OCI-LY1 (cell line): ENCODE results near the gene PLEKHF1.

ENCODE experiments used
- H2AFZ ChIP-seq: fragments of 200-600 bp; sonication (generic), shearing (Covaris generic); 2 replicates; pipeline ENCODE4 v1.6.0; 2014; ENCODE audit warnings: antibody characterized with exemption, mild to moderate bottlenecking, low read length
- H3F3A ChIP-seq: fragments of 200-600 bp; sonication (generic), shearing (Covaris generic); 2 replicates; pipeline ENCODE4 v1.6.0; 2014; ENCODE audit warnings: mild to moderate bottlenecking, antibody characterized with exemption, low read length, moderate library complexity; ENCODE audit not compliant: insufficient read depth
- H3K27ac ChIP-seq: fragments of 200-600 bp; sonication (generic); 2 replicates; pipeline ENCODE4 v1.5.1; 2014; ENCODE audit warnings: low read length, mixed run types, mild to moderate bottlenecking, low read depth; ENCODE audit not compliant: poor library complexity, severe bottlenecking
- H3K27me3 ChIP-seq: fragments of 200-600 bp; sonication (generic); 2 replicates; pipeline ENCODE4 v1.6.0; 2014; ENCODE audit warnings: antibody characterized with exemption, mild to moderate bottlenecking, low read length, moderate library complexity; ENCODE audit not compliant: insufficient read depth
- H3K36me3 ChIP-seq: fragments of 200-600 bp; sonication (generic); 2 replicates; pipeline ENCODE4 v1.6.1; 2014; ENCODE audit warnings: mild to moderate bottlenecking, antibody characterized with exemption, low read length, moderate library complexity, mixed read lengths; ENCODE audit not compliant: insufficient read depth
- H3K4me1 ChIP-seq: fragments of 200-600 bp; sonication (generic); 2 replicates; pipeline ENCODE4 v1.5.1; 2014; ENCODE audit warnings: mild to moderate bottlenecking, low read length, moderate library complexity; ENCODE audit not compliant: insufficient read depth, severe bottlenecking
- H3K4me2 ChIP-seq: fragments of 200-600 bp; sonication (generic), shearing (Covaris generic); 2 replicates; pipeline ENCODE4 v1.6.1; 2014; ENCODE audit warnings: low read length
- H3K4me3 ChIP-seq: fragments of 200-600 bp; sonication (generic); 2 replicates; pipeline ENCODE4 v1.5.1; 2014; ENCODE audit warnings: low read length, low read depth, mild to moderate bottlenecking, mixed read lengths; ENCODE audit not compliant: poor library complexity, severe bottlenecking
- H3K79me2 ChIP-seq: fragments of 200-600 bp; shearing (Covaris generic); 2 replicates; pipeline ENCODE4 v1.6.1; 2016; ENCODE audit warnings: mixed run types, low read length, mixed read lengths; ENCODE audit not compliant: insufficient read depth
- H3K9ac ChIP-seq: fragments of 200-600 bp; sonication (generic), shearing (Covaris generic); 2 replicates; pipeline ENCODE4 v1.6.1; 2014; ENCODE audit warnings: mild to moderate bottlenecking, low read length, mixed read lengths
- H3K9me2 ChIP-seq: fragments of 200-600 bp; sonication (generic), shearing (Covaris generic); 2 replicates; pipeline ENCODE4 v1.6.1; 2014; ENCODE audit warnings: low read depth, mild to moderate bottlenecking, low read length, mixed read lengths
- H3K9me3 ChIP-seq: fragments of 200-600 bp; shearing (Covaris generic); 2 replicates; pipeline ENCODE4 v1.6.1; 2014; ENCODE audit warnings: low read length, mixed read lengths
- H4K20me1 ChIP-seq: fragments of 200-600 bp; sonication (generic), shearing (Covaris generic); 2 replicates; pipeline ENCODE4 v1.6.0; 2016; ENCODE audit warnings: mild to moderate bottlenecking, low read length; ENCODE audit not compliant: insufficient read depth
- CTCF ChIP-seq: fragments of 200-600 bp; sonication (generic), shearing (Covaris generic); IDR thresholded peaks from 2 replicates; pipeline ENCODE4 v1.5.1; 2017; ENCODE audit warnings: mild to moderate bottlenecking, antibody characterized with exemption, low read length, moderate library complexity, mixed read lengths
- EZH2 ChIP-seq: fragments of 200-600 bp; sonication (generic), shearing (Covaris generic); IDR thresholded peaks from 2 replicates; pipeline ENCODE4 v1.8.0; 2017; ENCODE audit warnings: borderline replicate concordance, mixed run types, mild to moderate bottlenecking, antibody characterized with exemption, low read length, moderate library complexity, mixed read lengths

PLEKHF1 gene

GRCh38 chr19:29653398-29653797, 11.9 kb upstream of the PLEKHF1 start:
- H3F3A ChIP-seq: no peaks in the 10 kb centered on the region
- no peak overlapping the region for H3K9ac ChIP-seq
- H3K9me3 ChIP-seq: no peaks in the 10 kb centered on the region
- no peaks in the 10 kb centered on the region for H4K20me1 ChIP-seq
- H3K4me2 ChIP-seq: no peak overlapping the region
- H3K27ac ChIP-seq: no peak overlapping the region
- no peaks in the 10 kb centered on the region for H3K4me1 ChIP-seq
- H3K9me2 ChIP-seq: no peaks in the 10 kb centered on the region
- H2AFZ ChIP-seq: no peak overlapping the region
- TF ChIP-seq EZH2: no peak
- no peak for TF ChIP-seq CTCF
- no peaks in the 10 kb centered on the region for H3K79me2 ChIP-seq
- H3K27me3 ChIP-seq: peaks cover 4% of the 10 kb centered on the region; the same call in 1 of the 2 replicates
- no peaks in the 10 kb centered on the region for H3K36me3 ChIP-seq
- H3K4me3 ChIP-seq: no peak overlapping the region

- no peaks in the 10 kb centered on the region for H3K9me3 ChIP-seq
- H4K20me1 ChIP-seq: no peaks in the 10 kb centered on the region
- H3K79me2 ChIP-seq: no peaks in the 10 kb centered on the region
- H3K4me3 ChIP-seq: no peak overlapping the region
- H3K36me3 ChIP-seq: no peaks in the 10 kb centered on the region
- H2AFZ ChIP-seq: no peak overlapping the region
- no peaks in the 10 kb centered on the region for H3K4me1 ChIP-seq
- H3K27ac ChIP-seq: no peak overlapping the region
- H3F3A ChIP-seq: no peaks in the 10 kb centered on the region
- H3K27me3 ChIP-seq: peaks cover 4% of the 10 kb centered on the region; the same call in 1 of the 2 replicates
- no peaks in the 10 kb centered on the region for H3K9me2 ChIP-seq
- TF ChIP-seq CTCF (no peak), EZH2 (no peak)
- H3K9ac ChIP-seq: no peak overlapping the region
- H3K4me2 ChIP-seq: no peak overlapping the region
Observed at GRCh38 chr19:29655648-29656335, 9.5 kb upstream of the PLEKHF1 start.

- Histone ChIP-seq H3K9me3 (no peaks in the 10 kb centered on the region), H2AFZ (no peak overlapping the region), H4K20me1 (no peaks in the 10 kb centered on the region), H3F3A (peaks cover 5% of the 10 kb centered on the region; the same call in 1 of the 2 replicates), H3K27me3 (peaks cover 11% of the 10 kb centered on the region; the same call in 1 of the 2 replicates), H3K4me1 (no peaks in the 10 kb centered on the region), H3K79me2 (no peaks in the 10 kb centered on the region), H3K9ac (no peak overlapping the region), H3K36me3 (no peaks in the 10 kb centered on the region), H3K4me3 (no peak overlapping the region), H3K4me2 (no peak overlapping the region), H3K9me2 (no peaks in the 10 kb centered on the region), H3K27ac (no peak overlapping the region)
- TF ChIP-seq EZH2 (no peak), CTCF (no peak)
Observed at GRCh38 chr19:29658221-29658991, 6.9 kb upstream of the PLEKHF1 start.
